Left lung (tissue), 10 donors: Measurements from ENCODE around the gene CPZ. TPM values are rescaled to one million over a fixed set of nuclear protein-coding genes. Genes with fewer than 3 reads are reported as not detected.

Source experiments
- ATAC-seq: fragments of 200-7000 bp; cut with Tn5 transposase; one replicate; pipeline ENCODE4 v1.9.1; 2020; ENCODE audit warnings: moderate library complexity
- DNase-seq, 4 donors: peaks; one replicate each; pipeline ENCODE4 v3.0.0-alpha.2; 2013 to 2020
- H3K27ac ChIP-seq, 2 donors: fragments of 200-600 bp; sonication (generic) in 1 of 2; one replicate each; pipeline versions ENCODE4 v1.5.0 to v1.8.0; 2020 to 2021
- H3K27me3 ChIP-seq, 2 donors: fragments of 200-600 bp; sonication (generic) in 1 of 2; one replicate each; pipeline versions ENCODE4 v1.5.0 to v1.8.0; 2020 to 2021
- H3K36me3 ChIP-seq, 2 donors: fragments of 200-600 bp; sonication (generic) in 1 of 2; one replicate each; pipeline versions ENCODE4 v1.5.0 to v1.8.0; 2020 to 2021
- H3K4me1 ChIP-seq, 2 donors: fragments of 200-600 bp; one replicate each; pipeline ENCODE4 v1.8.0; 2021
- H3K4me3 ChIP-seq, 2 donors: fragments of 200-600 bp; sonication (generic) in 1 of 2; one replicate each; pipeline versions ENCODE4 v1.5.0 to v1.8.0; 2020 to 2021; ENCODE audit warnings: mild to moderate bottlenecking in 1 of 2
- H3K9me3 ChIP-seq, 2 donors: fragments of 200-600 bp; sonication (generic) in 1 of 2; one replicate each; pipeline versions ENCODE4 v1.5.0 to v1.8.0; 2020 to 2021
- intact Hi-C, 2 donors: fragments of 100-400 bp; cut with DNase I; formaldehyde crosslinking; loops; one replicate each; pipeline versions ENCODE4 v1.11.2 to v1.14.2; 2022
- polyA plus RNA-seq, 6 donors: library from polyadenylated mRNA; unstranded; fragments of 120-200 nt; gene quantifications; one replicate each; pipeline ENCODE4 v1.2.1, GENCODE V29; 2013; ENCODE audit not compliant: insufficient read length in 6 of 6
- total RNA-seq, 2 donors: library from RNA; stranded (reverse); fragmentation: NEBNext Ultra II Directional; extraction: Animal tissue kit (Norgen Biotek cat#: 25700); gene quantifications; one replicate each; pipeline ENCODE4 v1.2.1, GENCODE V29; 2021
- TF ChIP-seq, protein P1 (sequence below), 2 donors: fragments of 200-600 bp; sonication (generic) in 1 of 2; IDR thresholded peaks; one replicate each; pipeline versions ENCODE4 v1.5.0 to v1.8.0; 2021; ENCODE audit warnings: antibody characterized with exemption in 2 of 2
- donor health status: DM: no; HTN: yes; CAD: no.
- donor health status: DM: no; HTN: no; CAD: no.

Gene CPZ
- total and polyA plus RNA-seq, 8 donors: 1.3 to 18.4 (median 3.2) TPM

DNA sequence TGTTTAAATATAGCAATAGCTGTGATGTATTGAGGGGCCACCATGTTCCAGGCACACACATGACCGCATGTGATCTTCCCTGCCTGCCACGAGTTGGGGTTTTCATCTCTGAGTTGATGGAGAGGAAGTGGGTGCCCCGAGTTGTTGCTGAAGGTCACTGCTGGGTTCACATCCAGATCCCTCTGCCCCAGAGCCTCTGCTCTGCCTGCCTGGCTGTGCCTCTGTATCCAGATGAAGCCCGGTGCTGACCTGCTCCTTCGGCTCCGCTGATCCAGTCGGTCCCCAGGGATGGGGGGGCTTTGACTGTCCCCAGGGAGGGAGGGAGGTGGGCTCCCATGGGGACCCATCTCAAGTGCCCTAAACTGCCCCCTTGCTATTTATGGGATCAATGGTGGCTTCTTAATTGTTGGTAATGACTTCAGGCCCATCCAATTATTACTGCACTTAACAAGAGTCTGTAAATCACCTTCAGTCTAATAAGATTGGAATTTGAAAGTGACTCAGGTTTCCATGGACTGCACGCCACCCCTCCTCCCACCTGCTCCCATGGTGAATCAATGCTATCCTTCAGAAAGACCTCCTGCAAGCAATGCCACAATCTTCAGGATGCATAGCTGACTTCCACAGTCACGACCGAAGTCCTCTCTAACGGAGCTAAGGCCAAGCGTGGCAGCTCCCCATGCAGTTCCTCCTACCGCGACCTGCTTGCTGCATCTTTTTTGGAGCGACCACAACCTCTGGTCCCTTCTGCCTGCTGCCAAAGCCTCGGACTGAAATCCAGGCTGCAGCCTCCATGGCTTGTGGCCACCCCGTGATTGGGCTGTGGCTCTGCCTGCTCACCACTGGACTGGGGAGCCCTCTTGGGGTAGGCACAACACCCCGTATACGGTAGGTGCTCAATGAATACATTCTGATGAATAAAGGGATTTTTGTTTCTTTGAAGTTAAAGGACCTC, 73.1 kb downstream of the CPZ start:
- Histone ChIP-seq H3K27me3 (peaks cover 0 to 55% of the 10 kb centered on the region in 2 donors), H3K9me3 (no peaks in the 10 kb centered on the region), H3K4me1 (no peaks in the 10 kb centered on the region), H3K36me3 (no peaks in the 10 kb centered on the region), H3K4me3 (no peak overlapping the region), H3K27ac (no peak overlapping the region)
- intact Hi-C loops: no loop called here
- TF ChIP-seq, protein P1, sequence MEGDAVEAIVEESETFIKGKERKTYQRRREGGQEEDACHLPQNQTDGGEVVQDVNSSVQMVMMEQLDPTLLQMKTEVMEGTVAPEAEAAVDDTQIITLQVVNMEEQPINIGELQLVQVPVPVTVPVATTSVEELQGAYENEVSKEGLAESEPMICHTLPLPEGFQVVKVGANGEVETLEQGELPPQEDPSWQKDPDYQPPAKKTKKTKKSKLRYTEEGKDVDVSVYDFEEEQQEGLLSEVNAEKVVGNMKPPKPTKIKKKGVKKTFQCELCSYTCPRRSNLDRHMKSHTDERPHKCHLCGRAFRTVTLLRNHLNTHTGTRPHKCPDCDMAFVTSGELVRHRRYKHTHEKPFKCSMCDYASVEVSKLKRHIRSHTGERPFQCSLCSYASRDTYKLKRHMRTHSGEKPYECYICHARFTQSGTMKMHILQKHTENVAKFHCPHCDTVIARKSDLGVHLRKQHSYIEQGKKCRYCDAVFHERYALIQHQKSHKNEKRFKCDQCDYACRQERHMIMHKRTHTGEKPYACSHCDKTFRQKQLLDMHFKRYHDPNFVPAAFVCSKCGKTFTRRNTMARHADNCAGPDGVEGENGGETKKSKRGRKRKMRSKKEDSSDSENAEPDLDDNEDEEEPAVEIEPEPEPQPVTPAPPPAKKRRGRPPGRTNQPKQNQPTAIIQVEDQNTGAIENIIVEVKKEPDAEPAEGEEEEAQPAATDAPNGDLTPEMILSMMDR (IDR thresholded peaks at IDR 0.05): no peak
- ATAC-seq: no peak
- DNase-seq: peak in 1 of 4 donors; percentile 20

DNA sequence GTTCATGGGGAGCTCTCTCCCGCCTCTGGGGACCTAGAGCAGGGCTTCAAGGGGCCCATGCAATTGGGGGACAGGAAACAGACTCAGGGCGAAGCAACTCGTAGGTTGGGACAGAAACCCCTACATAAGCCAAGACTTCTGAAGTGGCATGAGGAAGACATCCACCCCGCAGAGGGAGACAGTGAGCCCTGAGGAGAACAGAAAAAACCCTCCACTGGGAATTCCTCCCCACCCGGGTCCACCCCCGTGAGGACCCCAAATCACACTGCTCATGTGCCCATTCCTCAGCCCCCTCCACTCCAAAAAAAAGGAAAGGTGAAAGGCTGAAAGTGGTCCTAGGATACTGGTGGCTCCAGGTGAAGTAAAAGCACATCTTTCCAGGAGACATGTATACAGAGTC, 74.0 kb downstream of the CPZ start:
- Histone ChIP-seq H3K36me3 (no peaks in the 10 kb centered on the region), H3K4me3 (no peak overlapping the region), H3K4me1 (no peaks in the 10 kb centered on the region), H3K27me3 (peaks cover 0 to 55% of the 10 kb centered on the region in 2 donors), H3K27ac (no peak overlapping the region), H3K9me3 (no peaks in the 10 kb centered on the region)
- DNase-seq (no peak), ATAC-seq (no peak)
- intact Hi-C loops: no loop called here
- TF ChIP-seq, protein P1 (IDR thresholded peaks at IDR 0.05): no peak

Other genes with a start within 250 kb of the CPZ start
- gene ACOX3, start 152.0 kb upstream of the CPZ start, total RNA-seq: 10 to 100 TPM; 22.5 to 31.7 TPM
- gene ACOX3, start 152.0 kb upstream of the CPZ start, polyA plus RNA-seq: 10 to 100 TPM; 19.9 to 26.0 (median 23.4) TPM
- 10 to 100 TPM; 15.0 to 18.7 TPM for gene TRMT44, start 152.0 kb upstream of the CPZ start, total RNA-seq
- gene TRMT44, start 152.0 kb upstream of the CPZ start, polyA plus RNA-seq: 10 to 100 TPM; 16.0 to 20.6 (median 19.5) TPM
- gene GPR78, start 12.4 kb upstream of the CPZ start, total RNA-seq: under 1 TPM; 0.08 to 0.67 TPM
- under 1 TPM; 0.07 to 0.18 (median 0.11) TPM for gene GPR78, start 12.4 kb upstream of the CPZ start, polyA plus RNA-seq